Esophagus muscularis mucosa (tissue), 3 donors: ENCODE measurements around the gene CCNI2.

Source experiments
- POLR2A ChIP-seq: fragments of 450-650 bp; IDR thresholded peaks from one replicate; pipeline ENCODE4 v1.6.1; 2017; ENCODE audit warnings: antibody characterized with exemption, moderate library complexity, mild to moderate bottlenecking, low read depth
- POLR2AphosphoS5 ChIP-seq, 2 donors: sonication (generic); formaldehyde crosslinking; IDR thresholded peaks; one replicate each; pipeline ENCODE4 v1.6.1; 2017; ENCODE audit warnings: antibody characterized with exemption in 2 of 2
- TF ChIP-seq, protein P1 (sequence below), 3 experiments: fragments of 200-600 bp in 2 of 3; fragments of 450-650 bp in 1 of 3; sonication (generic) in 2 of 3; IDR thresholded peaks; one replicate each; pipeline ENCODE4 v1.5.1; 2017 to 2019; ENCODE audit warnings: antibody characterized with exemption in 3 of 3, mild to moderate bottlenecking in 2 of 3, moderate library complexity in 1 of 3

DNA sequence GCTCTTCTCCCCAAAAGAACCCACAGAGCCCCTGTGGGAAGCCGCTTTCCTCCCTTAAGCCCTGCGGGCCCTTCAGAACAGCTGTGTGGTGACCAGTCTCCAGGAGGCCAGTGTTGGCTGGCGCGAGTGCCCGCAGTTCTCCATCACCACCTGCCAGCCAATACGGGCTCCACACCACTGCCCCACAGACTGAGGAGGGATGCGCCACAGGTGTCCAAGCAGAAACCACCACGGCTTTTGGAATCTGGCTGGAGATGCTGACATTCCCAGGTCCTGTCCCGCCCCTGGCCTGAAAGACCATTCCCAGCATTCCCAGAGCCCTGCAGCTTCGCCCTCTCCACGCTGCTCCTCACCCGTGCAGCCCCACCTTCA is 12.8 kb downstream of the CCNI2 start:
- TF ChIP-seq, protein P1, sequence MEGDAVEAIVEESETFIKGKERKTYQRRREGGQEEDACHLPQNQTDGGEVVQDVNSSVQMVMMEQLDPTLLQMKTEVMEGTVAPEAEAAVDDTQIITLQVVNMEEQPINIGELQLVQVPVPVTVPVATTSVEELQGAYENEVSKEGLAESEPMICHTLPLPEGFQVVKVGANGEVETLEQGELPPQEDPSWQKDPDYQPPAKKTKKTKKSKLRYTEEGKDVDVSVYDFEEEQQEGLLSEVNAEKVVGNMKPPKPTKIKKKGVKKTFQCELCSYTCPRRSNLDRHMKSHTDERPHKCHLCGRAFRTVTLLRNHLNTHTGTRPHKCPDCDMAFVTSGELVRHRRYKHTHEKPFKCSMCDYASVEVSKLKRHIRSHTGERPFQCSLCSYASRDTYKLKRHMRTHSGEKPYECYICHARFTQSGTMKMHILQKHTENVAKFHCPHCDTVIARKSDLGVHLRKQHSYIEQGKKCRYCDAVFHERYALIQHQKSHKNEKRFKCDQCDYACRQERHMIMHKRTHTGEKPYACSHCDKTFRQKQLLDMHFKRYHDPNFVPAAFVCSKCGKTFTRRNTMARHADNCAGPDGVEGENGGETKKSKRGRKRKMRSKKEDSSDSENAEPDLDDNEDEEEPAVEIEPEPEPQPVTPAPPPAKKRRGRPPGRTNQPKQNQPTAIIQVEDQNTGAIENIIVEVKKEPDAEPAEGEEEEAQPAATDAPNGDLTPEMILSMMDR (IDR thresholded peaks at IDR 0.05), result no peak
- TF ChIP-seq POLR2A (no peak), POLR2AphosphoS5 (IDR thresholded peaks at IDR 0.05) (no peak)
